AG04450 (cell line): ENCODE results near the gene LCN15. TPM values are rescaled to one million over a fixed set of nuclear protein-coding genes. Genes with fewer than 3 reads are reported as not detected.

Experiments used
- CTCF ChIA-PET: fragments of 300-600, 350-600 bp; formaldehyde crosslinking; extraction: SDS; loops from one replicate; lab custom pipeline; 2022; ENCODE audit warnings: antibody characterized with exemption, inconsistent platforms; lab: Charles Lee
- POLR2A ChIA-PET: fragments of 350-600 bp; formaldehyde crosslinking; extraction: SDS; loops from one replicate; lab custom pipeline; 2021; ENCODE audit warnings: antibody characterized with exemption, inconsistent platforms; lab: Yijun Ruan, JAX
- DNase-seq: peaks from one replicate; pipeline ENCODE4 v3.0.0-alpha.2; 2011; ENCODE audit warnings: low read depth, low spot score
- H3K27ac ChIP-seq: one replicate; pipeline ENCODE4 v1.5.1; 2012; ENCODE audit warnings: low read depth, low read length, control low read depth
- H3K27me3 ChIP-seq: one replicate; pipeline ENCODE4 v1.6.0; 2012; ENCODE audit warnings: low read length; ENCODE audit not compliant: control insufficient read depth, insufficient read depth
- H3K4me3 ChIP-seq: 2 replicates; pipeline ENCODE4 v1.5.1; 2011; ENCODE audit warnings: mild to moderate bottlenecking, low read depth, low read length, control low read depth
- H3K9me3 ChIP-seq: 2 replicates; pipeline ENCODE4 v1.5.1; 2012; ENCODE audit warnings: low read length; ENCODE audit not compliant: control insufficient read depth, insufficient read depth
- polyA plus RNA-seq: library from polyadenylated mRNA; depleted of rRNA; stranded (reverse); fragments of >200 nt; gene quantifications from 2 replicates; pipeline ENCODE4 v1.2.3, GENCODE V29; 2011
- TF ChIP-seq, protein P1 (sequence below): IDR thresholded peaks from 2 replicates; pipeline ENCODE4 v1.5.1; 2011; ENCODE audit warnings: low read depth, low read length, control low read depth, inconsistent platforms

LCN15 gene
- polyA plus RNA-seq, 1 experiment: not detected

DNA sequence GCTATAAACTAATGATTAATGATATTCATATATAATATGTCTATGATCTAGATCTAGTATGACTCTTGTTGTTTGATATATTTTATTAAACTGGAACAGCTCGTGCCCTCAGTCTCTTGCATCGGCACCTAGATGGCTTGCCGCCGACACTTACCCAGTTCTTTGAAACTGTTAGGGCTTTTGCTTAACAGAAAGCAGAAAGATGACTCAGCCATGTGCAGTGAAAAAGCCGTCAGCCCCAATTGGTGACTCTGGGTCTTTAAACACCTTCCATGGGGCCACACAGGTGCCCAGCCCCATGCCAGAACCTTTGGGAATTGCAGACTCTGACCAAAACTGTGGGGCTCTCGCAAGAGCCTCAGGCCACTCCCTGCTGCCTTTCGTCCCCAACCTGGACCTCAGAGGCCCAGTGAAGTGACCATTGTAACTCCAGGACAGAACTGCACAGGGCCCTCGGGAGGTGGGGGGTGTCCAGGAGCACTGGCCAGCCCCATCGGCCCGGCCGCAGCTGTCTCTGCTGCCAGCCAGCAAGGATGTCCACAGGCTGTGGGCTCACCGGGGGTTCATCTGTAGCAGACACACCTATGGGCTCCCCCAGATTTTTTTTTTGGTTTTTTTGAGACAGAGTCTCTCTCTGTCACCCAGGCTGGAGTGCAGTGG lies 29.4 kb downstream of the LCN15 start:
- H3K4me3 ChIP-seq: no peak overlapping the region
- DNase-seq: no peak
- CTCF ChIA-PET: no interaction called here
- POLR2A ChIA-PET: no interaction called here
- H3K27me3 ChIP-seq: peaks cover 21% of the 10 kb centered on the region
- H3K27ac ChIP-seq: no peak overlapping the region
- peaks cover 10% of the 10 kb centered on the region; the same call in 1 of the 2 replicates for H3K9me3 ChIP-seq
- TF ChIP-seq, protein P1, sequence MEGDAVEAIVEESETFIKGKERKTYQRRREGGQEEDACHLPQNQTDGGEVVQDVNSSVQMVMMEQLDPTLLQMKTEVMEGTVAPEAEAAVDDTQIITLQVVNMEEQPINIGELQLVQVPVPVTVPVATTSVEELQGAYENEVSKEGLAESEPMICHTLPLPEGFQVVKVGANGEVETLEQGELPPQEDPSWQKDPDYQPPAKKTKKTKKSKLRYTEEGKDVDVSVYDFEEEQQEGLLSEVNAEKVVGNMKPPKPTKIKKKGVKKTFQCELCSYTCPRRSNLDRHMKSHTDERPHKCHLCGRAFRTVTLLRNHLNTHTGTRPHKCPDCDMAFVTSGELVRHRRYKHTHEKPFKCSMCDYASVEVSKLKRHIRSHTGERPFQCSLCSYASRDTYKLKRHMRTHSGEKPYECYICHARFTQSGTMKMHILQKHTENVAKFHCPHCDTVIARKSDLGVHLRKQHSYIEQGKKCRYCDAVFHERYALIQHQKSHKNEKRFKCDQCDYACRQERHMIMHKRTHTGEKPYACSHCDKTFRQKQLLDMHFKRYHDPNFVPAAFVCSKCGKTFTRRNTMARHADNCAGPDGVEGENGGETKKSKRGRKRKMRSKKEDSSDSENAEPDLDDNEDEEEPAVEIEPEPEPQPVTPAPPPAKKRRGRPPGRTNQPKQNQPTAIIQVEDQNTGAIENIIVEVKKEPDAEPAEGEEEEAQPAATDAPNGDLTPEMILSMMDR: no peak

DNA sequence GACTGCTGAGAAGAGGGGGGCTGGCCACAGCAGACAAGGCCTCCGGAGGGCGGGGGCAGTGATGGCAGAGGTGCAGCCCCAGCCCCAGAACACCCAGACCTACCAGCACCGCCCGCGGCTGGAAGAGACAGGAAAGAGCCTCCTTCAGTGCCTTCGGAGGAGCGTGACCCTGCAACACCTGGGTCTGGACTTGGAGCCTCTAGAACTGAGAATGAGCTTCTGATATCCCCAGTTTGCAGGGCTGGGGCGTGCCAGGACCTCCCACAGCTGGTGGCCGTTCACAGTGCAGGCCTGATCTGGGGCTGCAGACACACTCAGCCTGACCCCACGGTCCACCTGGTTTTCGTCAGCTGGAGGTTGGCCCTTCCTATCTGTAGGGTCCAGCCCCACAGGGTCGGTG lies 30.7 kb downstream of the LCN15 start:
- no peak overlapping the region for H3K4me3 ChIP-seq
- no peak for DNase-seq
- peaks cover 3% of the 10 kb centered on the region; the same call in 1 of the 2 replicates for H3K9me3 ChIP-seq
- H3K27me3 ChIP-seq: peaks cover 9% of the 10 kb centered on the region
- H3K27ac ChIP-seq: no peak overlapping the region
- TF ChIP-seq, protein P1: no peak
- CTCF ChIA-PET: no interaction called here
- POLR2A ChIA-PET: no interaction called here

DNA sequence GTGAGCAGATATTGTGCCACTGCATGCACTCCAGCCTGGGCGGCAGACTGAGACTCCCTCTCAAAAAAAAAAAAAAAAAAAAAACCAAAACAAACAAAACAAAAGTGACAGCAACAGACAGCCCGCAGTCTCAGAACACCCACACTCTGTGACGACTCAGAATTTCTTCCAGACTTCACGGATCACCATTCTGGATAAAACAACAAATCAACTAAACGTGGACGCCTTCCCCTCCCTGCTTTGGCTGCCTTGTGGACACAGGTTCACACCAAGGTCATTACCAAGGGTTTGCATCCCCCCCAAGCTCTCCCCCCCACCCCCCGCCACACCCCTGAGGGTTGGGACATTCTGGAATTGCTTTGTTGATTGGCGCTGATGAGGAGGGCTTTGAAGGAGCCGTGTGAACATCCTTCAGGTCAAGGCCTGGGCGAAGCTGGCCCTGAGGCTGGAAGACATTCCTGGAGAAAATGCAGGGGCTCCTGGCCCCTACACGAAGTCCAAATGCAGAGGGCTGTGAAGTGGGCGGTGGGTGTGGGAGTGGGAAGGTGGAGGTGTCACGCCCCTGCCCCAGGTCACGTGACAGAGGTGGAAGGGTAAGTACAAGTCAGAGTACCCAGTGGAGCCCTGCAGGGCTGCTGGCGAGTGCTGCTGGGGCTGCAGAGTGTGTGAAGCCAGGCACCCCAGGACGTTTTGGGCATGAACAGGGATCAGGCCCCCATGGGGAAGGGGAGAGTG lies 31.7 kb downstream of the LCN15 start:
- TF ChIP-seq, protein P1: no peak
- H3K4me3 ChIP-seq: no peak overlapping the region
- H3K27ac ChIP-seq: no peak overlapping the region
- no peak for DNase-seq
- no peaks in the 10 kb centered on the region; the same call in 1 of the 2 replicates for H3K9me3 ChIP-seq
- CTCF ChIA-PET: interaction anchor here (0.7 kb wide), 1 partner anchor 17 kb away, joined by 4 read pairs; no protein-coding TSS in a partner anchor
- POLR2A ChIA-PET: no interaction called here
- peaks cover 3% of the 10 kb centered on the region for H3K27me3 ChIP-seq

DNA sequence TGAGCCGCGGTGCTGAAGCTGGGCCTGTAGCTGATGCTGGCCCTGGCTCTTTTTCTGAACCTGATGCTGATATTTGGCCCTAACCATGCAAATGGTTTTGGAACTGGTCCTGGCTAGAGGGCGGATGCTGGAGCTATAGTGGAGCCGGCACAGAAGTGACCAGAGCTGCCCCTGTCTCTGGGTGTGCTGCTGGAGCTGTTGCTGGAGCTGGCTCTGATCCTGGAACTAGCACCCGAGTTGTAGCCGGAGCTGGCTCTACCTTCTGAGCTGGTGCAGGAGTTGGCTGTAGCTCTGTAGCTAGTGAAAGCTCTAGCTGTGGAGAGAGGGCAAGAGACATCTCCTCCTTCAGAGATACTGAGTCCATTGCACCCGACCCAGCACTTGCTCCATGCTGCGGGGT lies 34.4 kb downstream of the LCN15 start:
- DNase-seq: no peak
- TF ChIP-seq, protein P1: no peak
- H3K27me3 ChIP-seq: no peaks in the 10 kb centered on the region
- CTCF ChIA-PET: interaction anchor here (1.1 to 2.3 kb wide), 3 partner anchors 10 to 58 kb away, joined by 3 to 7 read pairs (median 7); no protein-coding TSS in a partner anchor
- H3K9me3 ChIP-seq: no peaks in the 10 kb centered on the region; the same call in 1 of the 2 replicates
- POLR2A ChIA-PET: interaction anchor here (2.3 kb wide), 1 partner anchor 10 kb away, joined by 7 read pairs; no protein-coding TSS in a partner anchor
- no peak overlapping the region for H3K27ac ChIP-seq
- no peak overlapping the region for H3K4me3 ChIP-seq
